GM12878 (cell line): Measurements from ENCODE around the gene IL4I1. TPM values are rescaled to one million over a fixed set of nuclear protein-coding genes. Genes with fewer than 3 reads are reported as not detected.

ENCODE experiments used
- ATAC-seq: fragments of 200-7000 bp; cut with Tn5 transposase; 3 replicates; pipeline ENCODE4 v1.9.1; 2020; ENCODE audit warnings: mild to moderate bottlenecking, moderate library complexity
- BruUV-seq: library from RNA; stranded (reverse); fragments of 400-500 nt; replicated peaks from 2 replicates; lab custom pipeline; 2021; lab: Mats Ljungman, UMichigan
- CTCF ChIA-PET: fragments of 300-600 bp; sonication (Branson Sonifier 250); formaldehyde crosslinking; extraction: SDS; loops from one replicate; lab custom pipeline; 2021; ENCODE audit warnings: inconsistent platforms; lab: Yijun Ruan, JAX
- POLR2A ChIA-PET: fragments of 350-600 bp; formaldehyde crosslinking; extraction: SDS; loops from one replicate; lab custom pipeline; 2021; ENCODE audit warnings: inconsistent platforms; lab: Charles Lee
- RAD21 ChIA-PET: fragments of 300-600 bp; sonication (Branson Sonifier 250); formaldehyde crosslinking; loops from one replicate; lab custom pipeline; 2023; ENCODE audit warnings: antibody characterized with exemption; ENCODE audit not compliant: unreplicated experiment; lab: Charles Lee
- SMC1A ChIA-PET: fragments of 300-600 bp; sonication (Branson Sonifier 250); formaldehyde crosslinking; loops from one replicate; lab custom pipeline; 2023; ENCODE audit not compliant: unreplicated experiment, uncharacterized antibody; lab: Charles Lee
- DNase-seq: peaks from one replicate; pipeline ENCODE4 v3.0.0-alpha.2; 2011; ENCODE audit warnings: low read depth, low spot score
- FAIRE-seq: peaks from 3 replicates; lab custom pipeline; 2011; peaks lifted over from hg19 to GRCh38; lab: Jason Lieb, UNC
- H2AFZ ChIP-seq: 2 replicates; pipeline ENCODE4 v1.6.0; 2011; ENCODE audit warnings: low read depth, low read length, control low read depth; ENCODE audit not compliant: control insufficient read depth
- H3K27ac ChIP-seq: 2 replicates; pipeline ENCODE4 v1.5.1; 2011; ENCODE audit warnings: control low read depth; ENCODE audit not compliant: control insufficient read depth, insufficient read depth
- H3K27me3 ChIP-seq, 2 experiments: replicated peaks in 1 of 2; 2 replicates each; pipeline versions ENCODE4 v1.6.0 to v1.6.1; 2011; ENCODE audit warnings: low read length in 1 of 2; ENCODE audit not compliant: control insufficient read depth in 2 of 2, insufficient read depth in 2 of 2
- H3K36me3 ChIP-seq, 2 experiments: 2 replicates each; pipeline ENCODE4 v1.5.1; 2011; ENCODE audit warnings: low read length in 1 of 2; ENCODE audit not compliant: control insufficient read depth in 2 of 2, insufficient read depth in 2 of 2
- H3K4me1 ChIP-seq: 2 replicates; pipeline ENCODE4 v1.6.1; 2011; ENCODE audit warnings: mild to moderate bottlenecking, low read length, moderate library complexity, mixed read lengths; ENCODE audit not compliant: control insufficient read depth, insufficient read depth
- H3K4me2 ChIP-seq: 2 replicates; pipeline ENCODE4 v1.6.0; 2011; ENCODE audit warnings: control low read depth; ENCODE audit not compliant: control insufficient read depth, insufficient read depth
- H3K4me3 ChIP-seq: fragments of 200-600 bp; sonication (generic); 2 replicates; pipeline ENCODE4 v1.5.1; 2016
- H3K79me2 ChIP-seq: 2 replicates; pipeline ENCODE4 v1.6.0; 2011; ENCODE audit warnings: low read length; ENCODE audit not compliant: control insufficient read depth, insufficient read depth
- H3K9ac ChIP-seq: 2 replicates; pipeline ENCODE4 v1.8.0; 2011; ENCODE audit warnings: low read length, control low read depth, mixed read lengths; ENCODE audit not compliant: control insufficient read depth, insufficient read depth
- H3K9me3 ChIP-seq: replicated peaks from 3 replicates; pipeline ENCODE4 v1.5.1; 2011; ENCODE audit warnings: mild to moderate bottlenecking, low read length; ENCODE audit not compliant: control insufficient read depth, insufficient read depth
- H4K20me1 ChIP-seq: 2 replicates; pipeline ENCODE4 v1.6.0; 2011; ENCODE audit not compliant: control insufficient read depth, insufficient read depth
- BCL3 ChIP-seq: IDR thresholded peaks from 2 replicates; pipeline ENCODE4 v1.6.1; 2011; ENCODE audit warnings: borderline replicate concordance, low read depth, mild to moderate bottlenecking, moderate library complexity, low read length; ENCODE audit not compliant: insufficient read depth, poor library complexity, severe bottlenecking
- EED ChIP-seq: sonication (generic); IDR thresholded peaks from 2 replicates; pipeline ENCODE4 v1.6.1; 2016; ENCODE audit warnings: antibody characterized with exemption, low read depth
- HDAC2 ChIP-seq: fragments of 200-600 bp; sonication (generic); IDR thresholded peaks from 2 replicates; pipeline ENCODE4 v1.6.1; 2017
- NFYA ChIP-seq: IDR thresholded peaks from 2 replicates; pipeline ENCODE4 v1.6.1; 2011; ENCODE audit warnings: low read depth, mild to moderate bottlenecking, low read length, improper control_type of control experiment, borderline replicate concordance
- NKRF ChIP-seq: fragments of 450-650 bp; conservative IDR thresholded peaks from 2 replicates; pipeline ENCODE4 v1.6.1; 2017; ENCODE audit warnings: mild to moderate bottlenecking, moderate library complexity
- POLR2AphosphoS2 ChIP-seq: IDR thresholded peaks from 2 replicates; pipeline ENCODE4 v1.6.1; 2011; ENCODE audit warnings: low read depth, mild to moderate bottlenecking, low read length, improper control_type of control experiment, moderate library complexity
- RB1 ChIP-seq: fragments of 450-650 bp; formaldehyde crosslinking; IDR thresholded peaks from 2 replicates; pipeline ENCODE4 v1.6.1; 2017; ENCODE audit warnings: mild to moderate bottlenecking, borderline replicate concordance
- SMC3 ChIP-seq: IDR thresholded peaks from 2 replicates; pipeline ENCODE4 v1.6.1; 2011; ENCODE audit warnings: low read length, improper control_type of control experiment, borderline replicate concordance
- ZBTB11 ChIP-seq: fragments of 450-650 bp; formaldehyde crosslinking; IDR thresholded peaks from 2 replicates; pipeline ENCODE4 v1.5.0; 2022; ENCODE audit warnings: mild to moderate bottlenecking, missing genetic modification characterization
- ZNF274 ChIP-seq: IDR thresholded peaks from one replicate; pipeline ENCODE4 v1.8.0; 2011; ENCODE audit not compliant: insufficient read length, insufficient read depth
- ZNF622 ChIP-seq: fragments of 450-650 bp; IDR thresholded peaks from 2 replicates; pipeline ENCODE4 v1.6.1; 2017; ENCODE audit warnings: mild to moderate bottlenecking, inconsistent platforms
- WGBS: methylation state at CpG from one replicate; pipeline ENCODE4 v1.1.6; 2016; ENCODE audit warnings: low lambda C conversion rate; ENCODE audit not compliant: insufficient replicate concordance, insufficient coverage; ENCODE audit errors: missing lambda C conversion rate; 5-methylcytosine and 5-hydroxymethylcytosine counted together
- in situ Hi-C: fragments of 300-500 bp; cut with MboI; formaldehyde crosslinking; loops from 9 replicates; pipeline ENCODE4 v1.14.3; 2018; ENCODE audit warnings: mixed read lengths
- intact Hi-C: fragments of 100-400 bp; cut with micrococcal nuclease; formaldehyde crosslinking; loops from one replicate; pipeline ENCODE4 v1.14.2; 2022; ENCODE audit not compliant: unreplicated experiment
- polyA plus RNA-seq, 11 experiments: library from polyadenylated mRNA; depleted of rRNA in 4 of 11; unstranded in 6 of 11; stranded (reverse) in 5 of 11; fragments of >200 nt; fragmentation: Nextera tagmentation in 4 of 11; fragmentation: Illumina TruSeq in 1 of 11; extraction: Ambion mirVana in 4 of 11; extraction: Trizol in 1 of 11; gene quantifications; 1 replicate in 1 of 11; 2 replicates in 10 of 11; pipeline versions ENCODE4 v1.2.1 to v1.2.3, GENCODE V29; 2011 to 2016; ENCODE audit warnings: inconsistent platforms in 2 of 11, missing spikeins in 2 of 11, low read depth in 1 of 11
- total RNA-seq, 4 experiments: library from RNA; depleted of rRNA in 3 of 4; stranded (reverse); fragments of >200 nt in 3 of 4; fragmentation: Illumina TruSeq in 1 of 4; extraction: Trizol in 1 of 4; gene quantifications; 2 replicates each; pipeline versions ENCODE4 v1.2.1 to v1.2.3, GENCODE V29; 2013 to 2021
- TF ChIP-seq, protein P1 (sequence below): IDR thresholded peaks from 2 replicates; pipeline ENCODE4 v1.6.1; 2011; ENCODE audit warnings: low read depth, mild to moderate bottlenecking, low read length, moderate library complexity, borderline replicate concordance; ENCODE audit errors: extremely low read depth

IL4I1 gene
- total and polyA plus RNA-seq, 10 of the 15 experiments (the other 5 are each of a cell fraction or from before 2014, with no cell fraction given) = 0.62 to 83.8 (median 42.8) TPM

DNA sequence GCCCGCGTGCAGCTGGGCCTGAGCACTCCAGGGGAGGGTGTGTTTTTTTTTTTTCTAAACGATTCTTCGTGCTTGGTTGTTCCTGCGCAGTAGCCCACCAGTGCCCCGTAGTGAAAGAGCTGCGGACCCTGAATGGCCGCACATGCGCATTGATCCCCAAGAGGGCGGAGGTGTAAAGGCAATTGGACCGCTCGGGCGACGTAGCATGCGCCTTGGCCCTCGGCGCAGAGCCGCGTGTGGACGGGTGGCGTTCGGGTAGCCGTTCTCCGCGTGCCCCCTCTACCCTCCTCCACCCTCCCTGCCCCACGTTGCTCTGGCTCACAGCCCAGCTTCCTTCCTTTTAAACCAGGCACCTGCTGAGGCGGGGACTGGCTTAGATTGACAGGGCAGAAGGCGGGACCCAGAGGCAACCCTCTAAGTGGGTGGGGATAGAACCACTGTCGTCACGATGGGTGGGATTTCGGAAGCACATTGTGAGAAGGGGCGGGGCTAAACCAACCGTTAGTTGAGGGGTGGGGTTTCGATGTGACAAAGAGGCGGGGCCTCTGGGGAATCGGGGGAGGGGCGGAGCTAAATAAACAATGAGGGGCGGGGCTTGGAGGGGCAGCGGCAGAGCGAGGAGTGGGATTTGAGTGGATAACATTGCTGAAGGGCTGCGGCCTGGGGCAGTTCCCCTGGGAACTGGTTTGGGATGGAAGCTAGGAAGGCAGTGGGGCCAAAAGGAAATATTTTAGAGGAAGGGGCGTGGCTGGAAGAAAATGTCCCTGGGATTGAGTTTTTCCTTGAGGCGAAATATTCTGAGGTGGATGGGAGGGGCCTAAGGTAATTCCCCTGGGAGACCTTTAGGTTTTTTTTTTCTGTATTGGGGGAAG is 33.2 kb upstream of the IL4I1 start:
- Histone ChIP-seq H3K4me2 (peak overlapping the region; percentile 87), H3K27ac (peak overlapping the region; percentile 94), H3K4me1 (peaks cover 15% of the 10 kb centered on the region), H3K9ac (peak overlapping the region; percentile 95), H4K20me1 (no peaks in the 10 kb centered on the region), H3K9me3 (no peaks in the 10 kb centered on the region), H3K36me3 (peaks cover 9 to 22% of the 10 kb centered on the region in 2 experiments; a peak in 3 of 4 replicates), H3K79me2 (peaks cover 67% of the 10 kb centered on the region), H3K27me3 (no peaks in the 10 kb centered on the region), H2AFZ (peak overlapping the region; percentile 82), H3K4me3 (peak overlapping the region; percentile 92)
- in situ Hi-C loops = loop anchor here (10.0 kb wide), 1 partner anchor 205 kb away; no protein-coding TSS in a partner anchor
- ChIA-PET POLR2A (interaction anchor here (0.6 to 5.8 kb wide), 17 partner anchors 10 to 289 kb away, joined by 3 to 113 read pairs (median 7); partner anchors contain the start of genes AKT1S1, AP2A1, IL4I1 and PTOV1), RAD21 (interaction anchor here (1.0 to 5.0 kb wide), 11 partner anchors 13 to 81 kb away, joined by 3 to 66 read pairs (median 10); partner anchors contain the start of genes AKT1S1, IL4I1 and TBC1D17), CTCF (interaction anchor here (0.8 to 3.3 kb wide), 9 partner anchors 17 to 212 kb away, joined by 3 to 33 read pairs (median 4); partner anchors contain the start of genes AKT1S1, IL4I1, PNKP and TBC1D17), SMC1A (interaction anchor here (0.8 to 4.8 kb wide), 13 partner anchors 8 to 93 kb away, joined by 3 to 78 read pairs (median 4); partner anchors contain the start of gene IL4I1)
- peak; percentile 90 for DNase-seq
- intact Hi-C loops = loop anchor here (2.0 to 5.0 kb wide), 2 partner anchors 33 to 53 kb away; partner anchors contain the start of genes AKT1S1, IL4I1 and TBC1D17
- 1% methylated on average over 37 of the region's 43 CpGs for WGBS
- ATAC-seq = peak; percentile 83
- no TSS peak for BruUV-seq
- peak; percentile 87 for FAIRE-seq
- TF ChIP-seq, protein P1, sequence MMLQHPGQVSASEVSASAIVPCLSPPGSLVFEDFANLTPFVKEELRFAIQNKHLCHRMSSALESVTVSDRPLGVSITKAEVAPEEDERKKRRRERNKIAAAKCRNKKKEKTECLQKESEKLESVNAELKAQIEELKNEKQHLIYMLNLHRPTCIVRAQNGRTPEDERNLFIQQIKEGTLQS = no peak
- no peak for TF ChIP-seq SMC3
- no peak for TF ChIP-seq ZNF622
- no peak for TF ChIP-seq HDAC2
- no peak for TF ChIP-seq NFYA
- TF ChIP-seq RB1 = no peak
- TF ChIP-seq ZBTB11 (CRISPR knock-in tag) = peak; percentile 57; the same call in 1 of the 2 replicates
- no peak for TF ChIP-seq ZNF274
- no peak for TF ChIP-seq BCL3
- TF ChIP-seq NKRF = no peak
- peak; percentile 96; the same call in 1 of the 2 replicates for TF ChIP-seq POLR2AphosphoS2
- TF ChIP-seq EED = no peak
